ENCODE results near the gene ARHGEF28. TPM values are rescaled to one million over a fixed set of nuclear protein-coding genes. Genes with fewer than 3 reads are reported as not detected.

Gene ARHGEF28
- total RNA-seq, 1 donor from 2014 or later, result 0.11 TPM

DNA sequence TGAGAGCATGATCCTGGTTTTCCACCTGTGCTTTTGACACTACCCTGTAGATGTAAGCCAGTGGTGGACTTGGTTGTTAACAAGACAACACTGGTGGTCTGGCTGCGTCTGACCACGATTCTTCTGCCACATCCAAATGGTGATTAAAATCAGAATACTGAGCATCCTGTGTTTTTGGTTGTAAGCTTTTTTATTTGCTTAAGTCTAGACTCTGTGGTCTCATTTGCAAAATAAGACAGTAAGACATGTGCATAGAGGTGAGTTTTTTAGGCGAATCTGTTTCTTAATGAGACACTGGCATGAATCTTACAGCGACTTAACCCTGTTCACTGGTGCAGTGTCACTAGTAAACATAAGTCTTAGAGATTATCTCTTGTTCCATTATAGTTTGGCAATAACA, 165.4 kb downstream of the ARHGEF28 start:
- H3K36me3 ChIP-seq, result no peaks in the 10 kb centered on the region
- Mint-ChIP-seq H3K36me3 (no peaks in the 10 kb centered on the region), H3K27ac (no peak overlapping the region), H3K4me1 (no peaks in the 10 kb centered on the region), H3K4me3 (no peak overlapping the region), H3K9me3 (no peaks in the 10 kb centered on the region), H3K27me3 (ENCODE audit: insufficient read depth, low read depth) (no peaks in the 10 kb centered on the region)
- no peaks in the 10 kb centered on the region for H3K27me3 ChIP-seq
- no peaks in the 10 kb centered on the region for H4K20me1 ChIP-seq (ENCODE audit: low read depth)
- H3K79me2 ChIP-seq (ENCODE audit: low read depth), result no peaks in the 10 kb centered on the region
- no peaks in the 10 kb centered on the region for H3K4me1 ChIP-seq
- TF ChIP-seq EZH2phosphoT487 (IDR thresholded peaks at IDR 0.05) (no peak), EZH2 (IDR thresholded peaks at IDR 0.05) (no peak)
- TF ChIP-seq, protein P1, sequence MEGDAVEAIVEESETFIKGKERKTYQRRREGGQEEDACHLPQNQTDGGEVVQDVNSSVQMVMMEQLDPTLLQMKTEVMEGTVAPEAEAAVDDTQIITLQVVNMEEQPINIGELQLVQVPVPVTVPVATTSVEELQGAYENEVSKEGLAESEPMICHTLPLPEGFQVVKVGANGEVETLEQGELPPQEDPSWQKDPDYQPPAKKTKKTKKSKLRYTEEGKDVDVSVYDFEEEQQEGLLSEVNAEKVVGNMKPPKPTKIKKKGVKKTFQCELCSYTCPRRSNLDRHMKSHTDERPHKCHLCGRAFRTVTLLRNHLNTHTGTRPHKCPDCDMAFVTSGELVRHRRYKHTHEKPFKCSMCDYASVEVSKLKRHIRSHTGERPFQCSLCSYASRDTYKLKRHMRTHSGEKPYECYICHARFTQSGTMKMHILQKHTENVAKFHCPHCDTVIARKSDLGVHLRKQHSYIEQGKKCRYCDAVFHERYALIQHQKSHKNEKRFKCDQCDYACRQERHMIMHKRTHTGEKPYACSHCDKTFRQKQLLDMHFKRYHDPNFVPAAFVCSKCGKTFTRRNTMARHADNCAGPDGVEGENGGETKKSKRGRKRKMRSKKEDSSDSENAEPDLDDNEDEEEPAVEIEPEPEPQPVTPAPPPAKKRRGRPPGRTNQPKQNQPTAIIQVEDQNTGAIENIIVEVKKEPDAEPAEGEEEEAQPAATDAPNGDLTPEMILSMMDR (IDR thresholded peaks at IDR 0.05), result no peak
- H3K4me3 ChIP-seq, result no peak overlapping the region
- H3K9ac ChIP-seq, result no peak overlapping the region
- H3K4me2 ChIP-seq, result no peak overlapping the region
- DNase-seq (ENCODE audit: low spot score), result no peak
- no peak overlapping the region for H2AFZ ChIP-seq (replicated peaks)
- no peaks in the 10 kb centered on the region for H3F3A ChIP-seq (ENCODE audit: low read depth)
- no peak overlapping the region for H3K27ac ChIP-seq
- no peaks in the 10 kb centered on the region for H3K9me3 ChIP-seq (ENCODE audit: low read depth)

DNA sequence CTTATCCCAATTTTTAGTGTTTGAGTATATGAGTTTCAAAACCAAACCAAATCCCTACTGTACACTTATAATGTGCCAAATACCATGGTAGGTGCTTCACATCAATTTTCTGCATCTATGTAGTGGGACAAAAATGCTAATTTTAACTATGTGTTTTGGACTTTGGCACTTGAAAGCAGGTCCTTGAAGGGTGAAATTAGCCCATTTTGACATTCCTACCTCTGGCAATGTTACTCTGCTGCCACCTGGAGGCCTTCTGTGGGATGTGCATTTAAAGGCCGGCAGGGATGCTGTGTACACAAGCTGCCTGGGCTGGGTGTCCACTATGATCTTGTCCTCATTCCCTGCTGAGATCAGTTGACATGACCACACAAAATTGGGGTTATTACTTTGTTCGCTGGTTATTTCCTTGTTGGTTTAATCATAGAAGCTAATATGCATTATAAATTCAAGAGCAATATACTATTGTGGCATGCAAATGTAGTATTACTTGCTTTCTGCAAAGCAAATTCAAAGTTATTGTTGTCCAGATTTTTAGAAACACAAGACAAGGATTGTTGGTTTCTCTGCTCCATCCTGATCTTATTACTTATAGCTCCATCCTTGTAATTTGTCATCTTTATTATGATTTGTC, 166.8 kb downstream of the ARHGEF28 start:
- Histone ChIP-seq H3K4me2 (no peak overlapping the region), H3K27me3 (no peaks in the 10 kb centered on the region), H3K9me3 (ENCODE audit: low read depth) (no peaks in the 10 kb centered on the region), H3K4me1 (no peaks in the 10 kb centered on the region), H3K27ac (no peak overlapping the region), H3K79me2 (ENCODE audit: low read depth) (no peaks in the 10 kb centered on the region), H3K4me3 (no peak overlapping the region), H2AFZ (replicated peaks) (no peak overlapping the region), H3K36me3 (no peaks in the 10 kb centered on the region), H3F3A (ENCODE audit: low read depth) (no peaks in the 10 kb centered on the region), H4K20me1 (ENCODE audit: low read depth) (no peaks in the 10 kb centered on the region), H3K9ac (no peak overlapping the region)
- Mint-ChIP-seq H3K27me3 (ENCODE audit: insufficient read depth, low read depth) (no peaks in the 10 kb centered on the region), H3K4me3 (no peak overlapping the region), H3K4me1 (no peaks in the 10 kb centered on the region), H3K9me3 (no peaks in the 10 kb centered on the region), H3K27ac (no peak overlapping the region), H3K36me3 (no peaks in the 10 kb centered on the region)
- no peak for TF ChIP-seq EZH2phosphoT487 (IDR thresholded peaks at IDR 0.05)
- TF ChIP-seq, protein P1 (IDR thresholded peaks at IDR 0.05), result peak; percentile 96
- DNase-seq (ENCODE audit: low spot score), result peak; percentile 75

DNA sequence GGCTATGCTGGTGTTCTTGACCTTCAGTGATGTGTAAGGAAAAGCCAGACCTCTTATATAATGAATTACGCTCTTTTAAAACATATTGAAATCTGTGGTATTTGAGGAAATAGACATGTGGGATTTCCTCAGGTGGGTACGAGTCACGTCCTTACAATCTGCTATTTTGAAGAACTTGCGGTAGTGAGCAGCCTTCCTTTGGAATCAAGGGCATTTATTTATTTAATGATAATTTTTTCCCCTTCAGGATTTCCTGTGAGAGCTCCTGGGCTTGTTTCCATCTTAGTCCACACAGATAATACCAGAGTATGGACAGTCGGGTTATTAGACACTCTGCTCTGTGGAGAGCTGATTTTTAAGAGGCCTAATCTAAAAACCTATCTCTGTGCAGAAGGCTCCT, 167.9 kb downstream of the ARHGEF28 start:
- Histone ChIP-seq H3K27ac (no peak overlapping the region), H3K9ac (no peak overlapping the region), H4K20me1 (ENCODE audit: low read depth) (no peaks in the 10 kb centered on the region), H3K4me2 (no peak overlapping the region), H2AFZ (replicated peaks) (no peak overlapping the region), H3F3A (ENCODE audit: low read depth) (no peaks in the 10 kb centered on the region), H3K36me3 (no peaks in the 10 kb centered on the region), H3K27me3 (no peaks in the 10 kb centered on the region), H3K79me2 (ENCODE audit: low read depth) (no peaks in the 10 kb centered on the region), H3K4me1 (no peaks in the 10 kb centered on the region), H3K9me3 (ENCODE audit: low read depth) (no peaks in the 10 kb centered on the region), H3K4me3 (no peak overlapping the region)
- H3K27me3 Mint-ChIP-seq (ENCODE audit: insufficient read depth, low read depth), result no peaks in the 10 kb centered on the region
- no peaks in the 10 kb centered on the region for H3K9me3 Mint-ChIP-seq
- no peak overlapping the region for H3K27ac Mint-ChIP-seq
- TF ChIP-seq, protein P1 (IDR thresholded peaks at IDR 0.05), result no peak
- TF ChIP-seq EZH2phosphoT487 (IDR thresholded peaks at IDR 0.05), result no peak
- TF ChIP-seq EZH2 (IDR thresholded peaks at IDR 0.05), result no peak
- H3K4me1 Mint-ChIP-seq, result no peaks in the 10 kb centered on the region
- H3K36me3 Mint-ChIP-seq, result no peaks in the 10 kb centered on the region
- no peak overlapping the region for H3K4me3 Mint-ChIP-seq
- DNase-seq (ENCODE audit: low spot score), result no peak
